ENCODE results near the gene DGAT2L6. TPM values are rescaled to one million over a fixed set of nuclear protein-coding genes. Genes with fewer than 3 reads are reported as not detected.

DGAT2L6 gene
- total and polyA plus RNA-seq, 2 experiments from 2014 or later, result not detected

- no peak overlapping the region for H3K27ac ChIP-seq (ENCODE audit: low read depth)
- H4K20me1 ChIP-seq (replicated peaks; ENCODE audit: insufficient read depth), result no peaks in the 10 kb centered on the region
- Mint-ChIP-seq H3K36me3 (ENCODE audit: low read depth) (no peaks in the 10 kb centered on the region), H3K27me3 (ENCODE audit: insufficient read depth, low read depth, poor library complexity) (peaks cover 2% of the 10 kb centered on the region), H3K9me3 (no peaks in the 10 kb centered on the region), H3K4me1 (peaks cover 26% of the 10 kb centered on the region), H3K27ac (no peak overlapping the region), H3K4me3 (no peak overlapping the region)
- H3K4me1 ChIP-seq (ENCODE audit: insufficient read depth), result peaks cover 3% of the 10 kb centered on the region; the same call in 1 of the 2 replicates
- no peak overlapping the region for H3K4me3 ChIP-seq
- no peaks in the 10 kb centered on the region for H3K36me3 ChIP-seq (ENCODE audit: insufficient read depth)
- H3F3A ChIP-seq (replicated peaks; ENCODE audit: low read depth), result no peaks in the 10 kb centered on the region
- no peaks in the 10 kb centered on the region for H3K27me3 ChIP-seq (ENCODE audit: insufficient read depth)
- DNase-seq (ENCODE audit: low spot score), result no peak
- TF ChIP-seq POLR2AphosphoS5 (IDR thresholded peaks at IDR 0.05; ENCODE audit: low read depth) (no peak), EZH2phosphoT487 (IDR thresholded peaks at IDR 0.05; ENCODE audit: unreplicated experiment) (no peak), JUNB (IDR thresholded peaks at IDR 0.05; ENCODE audit: unreplicated experiment) (no peak), ZNF462 (CRISPR knock-in tag; IDR thresholded peaks at IDR 0.05) (no peak), REST (IDR thresholded peaks at IDR 0.05; ENCODE audit: unreplicated experiment) (no peak), EZH2 (IDR thresholded peaks at IDR 0.05; ENCODE audit: low read depth, unreplicated experiment) (no peak), NANOG (IDR thresholded peaks at IDR 0.05; ENCODE audit: borderline replicate concordance) (no peak), ETS1 (IDR thresholded peaks at IDR 0.05) (no peak), ZNF114 (CRISPR knock-in tag; IDR thresholded peaks at IDR 0.05) (no peak), STAT1 (IDR thresholded peaks at IDR 0.05; ENCODE audit: unreplicated experiment) (no peak), CREB1 (CRISPR knock-in tag; IDR thresholded peaks at IDR 0.05; ENCODE audit: low read depth) (no peak), ZNF331 (CRISPR knock-in tag; IDR thresholded peaks at IDR 0.05; ENCODE audit: low read depth) (no peak), CTCF (conservative IDR thresholded peaks at IDR 0.05; ENCODE audit: low read depth in 2 of 2) (no peak)
- no peak overlapping the region for H2AFZ ChIP-seq
- H3K4me2 ChIP-seq, result no peak overlapping the region
- no peak for ATAC-seq
- H3K79me2 ChIP-seq (replicated peaks; ENCODE audit: insufficient read depth), result no peaks in the 10 kb centered on the region
- 0 out of 2 replicates have a peak, but pooled peaks cover 6% of the 10 kb centered on the region for H3K9me2 ChIP-seq (ENCODE audit: insufficient read depth)
Observed at GRCh38 chrX:70253377-70254062, 76.2 kb downstream of the DGAT2L6 start.

Data from GM23338 (cell line).